HepG2 (cell line): ENCODE results near the gene UST. TPM values are rescaled to one million over a fixed set of nuclear protein-coding genes. Genes with fewer than 3 reads are reported as not detected.
"Not testable (repeated sequence)": the region's sequence is repeated elsewhere in the genome, so short reads cannot be mapped to it uniquely, and the experiment has no call there.

Experiments
- ATAC-seq: fragments of 200-7000 bp; cut with Tn5 transposase; 3 replicates; pipeline ENCODE4 v1.9.1; 2020; ENCODE audit warnings: mild to moderate bottlenecking, moderate library complexity
- BruUV-seq: library from RNA; stranded (reverse); fragments of 400-500 nt; replicated peaks from 2 replicates; lab custom pipeline; 2021; lab: Mats Ljungman, UMichigan
- CTCF ChIA-PET: fragments of 300-600 bp; formaldehyde crosslinking; extraction: SDS; loops from one replicate; lab custom pipeline; 2021; ENCODE audit warnings: low total read pairs, inconsistent platforms, low intra/inter-chr PET ratio; lab: Yijun Ruan, JAX
- POLR2A ChIA-PET: fragments of 350-600 bp; sonication (Branson Sonifier 250); formaldehyde crosslinking; loops from one replicate; lab custom pipeline; 2020; ENCODE audit warnings: antibody characterized with exemption, inconsistent platforms; lab: Yijun Ruan, JAX
- DNase-seq: peaks from one replicate; pipeline ENCODE4 v3.0.0-alpha.2; 2015; ENCODE audit warnings: low spot score
- FAIRE-seq: peaks from 3 replicates; lab custom pipeline; 2011; peaks lifted over from hg19 to GRCh38; lab: Jason Lieb, UNC
- H2AFZ ChIP-seq: one replicate; pipeline ENCODE4 v1.6.1; 2011; ENCODE audit warnings: low read length, inconsistent platforms
- H3K27ac ChIP-seq: fragments of 300-600 bp; 3 replicates; pipeline ENCODE4 v1.8.0; 2011; ENCODE audit warnings: mixed run types, mild to moderate bottlenecking, mixed read lengths, low read length, inconsistent platforms; ENCODE audit not compliant: insufficient read depth; ENCODE audit errors: extremely low read length
- H3K27me3 ChIP-seq, 2 experiments: fragments of 200-600 bp in 1 of 2; 2 replicates in 1 of 2; 3 replicates in 1 of 2; pipeline versions ENCODE4 v1.6.0 to v1.8.0; 2011; ENCODE audit warnings: low read length in 2 of 2, mild to moderate bottlenecking in 2 of 2, moderate library complexity in 2 of 2, inconsistent platforms in 1 of 2; ENCODE audit not compliant: insufficient read depth in 2 of 2, control insufficient read depth in 1 of 2
- H3K36me3 ChIP-seq, 2 experiments: fragments of 200-600 bp in 1 of 2; replicated peaks in 1 of 2; 2 replicates in 1 of 2; 3 replicates in 1 of 2; pipeline versions ENCODE4 v1.5.1 to v1.8.0; 2011; ENCODE audit warnings: low read length in 2 of 2, inconsistent platforms in 1 of 2; ENCODE audit not compliant: insufficient read depth in 2 of 2, control insufficient read depth in 1 of 2
- H3K4me1 ChIP-seq: 2 replicates; pipeline ENCODE4 v1.5.1; 2012; ENCODE audit warnings: low read length, inconsistent platforms; ENCODE audit not compliant: insufficient read depth
- H3K4me2 ChIP-seq: 2 replicates; pipeline ENCODE4 v1.6.0; 2011; ENCODE audit warnings: low read depth, low read length, inconsistent platforms
- H3K4me3 ChIP-seq, 3 experiments: fragments of 200-600 bp in 1 of 3; sonication (generic), shearing (Covaris generic) in 1 of 3; replicated peaks in 1 of 3; 2 replicates each; pipeline ENCODE4 v1.5.1; 2011 to 2016; ENCODE audit warnings: low read length in 3 of 3, inconsistent platforms in 2 of 3, low read depth in 2 of 3, mild to moderate bottlenecking in 2 of 3, control low read depth in 1 of 3, mixed read lengths in 1 of 3; ENCODE audit not compliant: insufficient read depth in 1 of 3
- H3K79me2 ChIP-seq: one replicate; pipeline ENCODE4 v1.6.1; 2011; ENCODE audit warnings: low read length, inconsistent platforms; ENCODE audit not compliant: insufficient read depth
- H3K9ac ChIP-seq: 2 replicates; pipeline ENCODE4 v1.6.0; 2011; ENCODE audit warnings: mild to moderate bottlenecking, low read depth, low read length, inconsistent platforms; ENCODE audit not compliant: insufficient read depth
- H3K9me3 ChIP-seq: 2 replicates; pipeline ENCODE4 v1.5.1; 2012; ENCODE audit warnings: mild to moderate bottlenecking, low read length
- H4K20me1 ChIP-seq: 2 replicates; pipeline ENCODE4 v1.6.0; 2011; ENCODE audit warnings: inconsistent platforms, mild to moderate bottlenecking, low read length, moderate library complexity; ENCODE audit not compliant: insufficient read depth
- CHD4 ChIP-seq: fragments of 200-600 bp; sonication (generic); IDR thresholded peaks from 2 replicates; pipeline ENCODE4 v1.7.0; 2017; ENCODE audit warnings: mild to moderate bottlenecking, low read length, borderline replicate concordance
- CREB3 ChIP-seq: sonication (generic); formaldehyde crosslinking; IDR thresholded peaks from 2 replicates; pipeline ENCODE4 v1.5.0; 2020; ENCODE audit warnings: missing genetic modification reagents
- KAT2B ChIP-seq: fragments of 150-350 bp; IDR thresholded peaks from 2 replicates; pipeline ENCODE4 v1.6.1; 2014; ENCODE audit warnings: low read depth, low read length, borderline replicate concordance
- RARA ChIP-seq: IDR thresholded peaks from 2 replicates; pipeline ENCODE4 v1.6.1; 2016; ENCODE audit warnings: missing genetic modification reagents, missing compliant biosample characterization
- TBL1XR1 ChIP-seq: fragments of 150-350 bp; IDR thresholded peaks from 2 replicates; pipeline ENCODE4 v1.6.1; 2014; ENCODE audit warnings: borderline replicate concordance, low read length; ENCODE audit not compliant: partially characterized antibody
- ZBTB43 ChIP-seq: sonication (generic); formaldehyde crosslinking; conservative IDR thresholded peaks from 2 replicates; pipeline ENCODE4 v1.4.0; 2020; ENCODE audit warnings: missing genetic modification reagents
- ZNF616 ChIP-seq: sonication (generic); formaldehyde crosslinking; IDR thresholded peaks from 2 replicates; pipeline ENCODE4 v1.5.0; 2020; ENCODE audit warnings: low read depth, mild to moderate bottlenecking, missing genetic modification reagents
- WGBS: methylation state at CpG from one replicate; pipeline ENCODE4 v1.1.6; 2017; ENCODE audit warnings: low lambda C conversion rate; 5-methylcytosine and 5-hydroxymethylcytosine counted together
- in situ Hi-C: cut with HindIII; loops from 2 replicates; pipeline ENCODE4 v1.10.0; 2017; ENCODE audit warnings: low pct_unique_long_range_greater_than_20kb; ENCODE audit not compliant: extremely low pct_ligation_motif_present
- intact Hi-C: fragments of 100-400 bp; cut with micrococcal nuclease; formaldehyde crosslinking; loops from one replicate; pipeline ENCODE4 v1.10.0; 2022; ENCODE audit not compliant: unreplicated experiment
- polyA plus RNA-seq, 8 experiments: library from polyadenylated mRNA; depleted of rRNA in 3 of 8; stranded (reverse) in 7 of 8; unstranded in 1 of 8; fragments of >200 nt; fragmentation: Illumina TruSeq in 4 of 8; extraction: Trizol in 4 of 8; gene quantifications; 2 replicates each; pipeline versions ENCODE4 v1.2.1 to v1.2.3, GENCODE V29; 2011 to 2016; ENCODE audit warnings: low read depth in 4 of 8, missing spikeins in 1 of 8, mixed read lengths in 1 of 8; ENCODE audit not compliant: insufficient read depth in 1 of 8
- total RNA-seq, 5 experiments: library from RNA; depleted of rRNA; stranded (reverse); fragments of >200 nt; fragmentation: Illumina TruSeq; extraction: Trizol; gene quantifications; 2 replicates each; pipeline ENCODE4 v1.2.3, GENCODE V29; 2016; ENCODE audit warnings: low read depth in 1 of 5

The UST gene
- total and polyA plus RNA-seq, 2 of the 13 experiments (the other 11 are each of a cell fraction or from before 2014, with no cell fraction given), result 0.27 TPM; not detected in 1

- TF ChIP-seq ZBTB43 (CRISPR knock-in tag) (no peak), TBL1XR1 (no peak), CHD4 (no peak), RARA (CRISPR knock-in tag) (no peak), CREB3 (CRISPR knock-in tag) (no peak), ZNF616 (no peak), KAT2B (no peak)
These were observed 227.5 kb downstream of the UST start (continued) for GRCh38 chr6:148974351-148974750.

GRCh38 chr6:148978298-148978697 lies 231.5 kb downstream of the UST start:
- H3K27ac ChIP-seq, H2AFZ ChIP-seq, H4K20me1 ChIP-seq, H3K79me2 ChIP-seq, intact Hi-C loops, DNase-seq, FAIRE-seq, H3K9ac ChIP-seq, H3K27me3 ChIP-seq, ATAC-seq, H3K9me3 ChIP-seq, POLR2A ChIA-PET, H3K4me2 ChIP-seq, CTCF ChIA-PET, H3K4me3 ChIP-seq, in situ Hi-C loops, BruUV-seq, H3K36me3 ChIP-seq: not testable (repeated sequence)
- 75% methylated on average over 3 of the region's 3 CpGs for WGBS
- H3K4me1 ChIP-seq, result peaks cover 27% of the 10 kb centered on the region
